OCI-LY1 (cell line): ENCODE data around the gene THSD7A.

Experiments
- H2AFZ ChIP-seq: fragments of 200-600 bp; sonication (generic), shearing (Covaris generic); 2 replicates; pipeline ENCODE4 v1.6.0; 2014; ENCODE audit warnings: antibody characterized with exemption, mild to moderate bottlenecking, low read length
- H3F3A ChIP-seq: fragments of 200-600 bp; sonication (generic), shearing (Covaris generic); 2 replicates; pipeline ENCODE4 v1.6.0; 2014; ENCODE audit warnings: mild to moderate bottlenecking, antibody characterized with exemption, low read length, moderate library complexity; ENCODE audit not compliant: insufficient read depth
- H3K27ac ChIP-seq: fragments of 200-600 bp; sonication (generic); 2 replicates; pipeline ENCODE4 v1.5.1; 2014; ENCODE audit warnings: low read length, mixed run types, mild to moderate bottlenecking, low read depth; ENCODE audit not compliant: poor library complexity, severe bottlenecking
- H3K27me3 ChIP-seq: fragments of 200-600 bp; sonication (generic); 2 replicates; pipeline ENCODE4 v1.6.0; 2014; ENCODE audit warnings: antibody characterized with exemption, mild to moderate bottlenecking, low read length, moderate library complexity; ENCODE audit not compliant: insufficient read depth
- H3K36me3 ChIP-seq: fragments of 200-600 bp; sonication (generic); 2 replicates; pipeline ENCODE4 v1.6.1; 2014; ENCODE audit warnings: mild to moderate bottlenecking, antibody characterized with exemption, low read length, moderate library complexity, mixed read lengths; ENCODE audit not compliant: insufficient read depth
- H3K4me1 ChIP-seq: fragments of 200-600 bp; sonication (generic); 2 replicates; pipeline ENCODE4 v1.5.1; 2014; ENCODE audit warnings: mild to moderate bottlenecking, low read length, moderate library complexity; ENCODE audit not compliant: insufficient read depth, severe bottlenecking
- H3K4me2 ChIP-seq: fragments of 200-600 bp; sonication (generic), shearing (Covaris generic); 2 replicates; pipeline ENCODE4 v1.6.1; 2014; ENCODE audit warnings: low read length
- H3K4me3 ChIP-seq: fragments of 200-600 bp; sonication (generic); 2 replicates; pipeline ENCODE4 v1.5.1; 2014; ENCODE audit warnings: low read length, low read depth, mild to moderate bottlenecking, mixed read lengths; ENCODE audit not compliant: poor library complexity, severe bottlenecking
- H3K79me2 ChIP-seq: fragments of 200-600 bp; shearing (Covaris generic); 2 replicates; pipeline ENCODE4 v1.6.1; 2016; ENCODE audit warnings: mixed run types, low read length, mixed read lengths; ENCODE audit not compliant: insufficient read depth
- H3K9ac ChIP-seq: fragments of 200-600 bp; sonication (generic), shearing (Covaris generic); 2 replicates; pipeline ENCODE4 v1.6.1; 2014; ENCODE audit warnings: mild to moderate bottlenecking, low read length, mixed read lengths
- H3K9me2 ChIP-seq: fragments of 200-600 bp; sonication (generic), shearing (Covaris generic); 2 replicates; pipeline ENCODE4 v1.6.1; 2014; ENCODE audit warnings: low read depth, mild to moderate bottlenecking, low read length, mixed read lengths
- H3K9me3 ChIP-seq: fragments of 200-600 bp; shearing (Covaris generic); 2 replicates; pipeline ENCODE4 v1.6.1; 2014; ENCODE audit warnings: low read length, mixed read lengths
- H4K20me1 ChIP-seq: fragments of 200-600 bp; sonication (generic), shearing (Covaris generic); 2 replicates; pipeline ENCODE4 v1.6.0; 2016; ENCODE audit warnings: mild to moderate bottlenecking, low read length; ENCODE audit not compliant: insufficient read depth
- CTCF ChIP-seq: fragments of 200-600 bp; sonication (generic), shearing (Covaris generic); IDR thresholded peaks from 2 replicates; pipeline ENCODE4 v1.5.1; 2017; ENCODE audit warnings: mild to moderate bottlenecking, antibody characterized with exemption, low read length, moderate library complexity, mixed read lengths
- EZH2 ChIP-seq: fragments of 200-600 bp; sonication (generic), shearing (Covaris generic); IDR thresholded peaks from 2 replicates; pipeline ENCODE4 v1.8.0; 2017; ENCODE audit warnings: borderline replicate concordance, mixed run types, mild to moderate bottlenecking, antibody characterized with exemption, low read length, moderate library complexity, mixed read lengths

Gene THSD7A

DNA sequence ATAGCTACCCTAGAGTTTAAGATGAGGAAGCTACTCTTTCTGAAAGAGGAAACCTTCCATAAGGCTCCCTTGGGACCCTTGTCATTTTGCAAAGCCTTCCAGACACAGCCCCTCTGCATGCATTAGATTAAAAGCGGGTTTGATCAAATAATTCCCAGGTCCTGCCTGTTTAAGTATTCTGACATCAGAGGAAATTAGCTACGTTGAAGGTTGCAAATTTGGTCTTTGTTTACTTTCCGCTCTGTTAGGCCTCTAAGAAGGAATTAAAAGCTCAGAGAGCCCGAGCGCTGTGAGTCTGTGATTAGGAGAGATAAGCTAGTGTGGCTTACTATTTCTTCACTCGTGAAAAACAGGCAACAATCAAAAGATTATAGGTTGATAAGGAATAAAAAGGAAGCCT is 1.4 kb upstream of the THSD7A start:
- no peak overlapping the region for H3K4me2 ChIP-seq
- H3K27ac ChIP-seq: no peak overlapping the region
- no peaks in the 10 kb centered on the region for H3F3A ChIP-seq

DNA sequence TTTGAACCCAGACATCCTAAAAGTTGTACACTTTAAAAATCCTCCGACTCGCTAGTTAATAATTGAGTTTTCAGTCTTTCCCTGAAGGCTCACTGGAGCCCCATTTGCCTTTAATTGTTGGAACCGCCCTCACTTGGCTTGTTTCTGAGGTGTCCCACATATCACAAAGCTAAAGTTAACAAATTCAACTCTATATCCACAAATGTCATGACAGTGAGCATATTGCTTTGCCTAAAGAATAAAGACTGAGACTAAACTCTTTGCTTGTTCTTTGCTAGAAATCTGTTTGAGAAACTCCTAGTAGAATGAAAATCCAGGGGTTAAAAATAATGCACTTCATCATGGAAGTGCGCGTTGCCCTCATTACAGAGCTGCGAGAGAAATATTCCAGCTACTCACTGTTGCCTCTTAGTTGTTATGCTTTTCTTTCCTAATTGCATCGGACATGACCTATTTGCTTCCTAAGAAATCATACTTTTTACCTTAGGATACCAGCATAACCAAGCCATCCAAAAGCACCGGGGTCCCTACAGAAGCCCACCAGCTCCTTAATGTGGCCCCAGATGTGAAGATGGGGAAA is 752 bp downstream of the THSD7A start:
- Histone ChIP-seq H3K9me3 (no peaks in the 10 kb centered on the region), H2AFZ (no peak overlapping the region), H3K4me2 (no peak overlapping the region), H3K36me3 (no peaks in the 10 kb centered on the region), H3K27me3 (no peaks in the 10 kb centered on the region), H3K4me3 (no peak overlapping the region), H3K9me2 (no peaks in the 10 kb centered on the region), H3K79me2 (no peaks in the 10 kb centered on the region), H3K4me1 (no peaks in the 10 kb centered on the region), H4K20me1 (no peaks in the 10 kb centered on the region), H3K9ac (no peak overlapping the region), H3K27ac (no peak overlapping the region), H3F3A (no peaks in the 10 kb centered on the region)
- TF ChIP-seq CTCF (no peak), EZH2 (no peak)

More for the DNA sequence above, 1.4 kb upstream of the THSD7A start:
- no peak overlapping the region for H3K4me3 ChIP-seq
- H3K79me2 ChIP-seq: no peaks in the 10 kb centered on the region
- TF ChIP-seq CTCF: no peak
- no peak for TF ChIP-seq EZH2
- no peaks in the 10 kb centered on the region for H3K9me2 ChIP-seq
- no peaks in the 10 kb centered on the region for H3K4me1 ChIP-seq
- no peaks in the 10 kb centered on the region for H3K27me3 ChIP-seq
- no peaks in the 10 kb centered on the region for H3K36me3 ChIP-seq
- no peak overlapping the region for H3K9ac ChIP-seq
- no peak overlapping the region for H2AFZ ChIP-seq
- no peaks in the 10 kb centered on the region for H4K20me1 ChIP-seq
- no peaks in the 10 kb centered on the region for H3K9me3 ChIP-seq

DNA sequence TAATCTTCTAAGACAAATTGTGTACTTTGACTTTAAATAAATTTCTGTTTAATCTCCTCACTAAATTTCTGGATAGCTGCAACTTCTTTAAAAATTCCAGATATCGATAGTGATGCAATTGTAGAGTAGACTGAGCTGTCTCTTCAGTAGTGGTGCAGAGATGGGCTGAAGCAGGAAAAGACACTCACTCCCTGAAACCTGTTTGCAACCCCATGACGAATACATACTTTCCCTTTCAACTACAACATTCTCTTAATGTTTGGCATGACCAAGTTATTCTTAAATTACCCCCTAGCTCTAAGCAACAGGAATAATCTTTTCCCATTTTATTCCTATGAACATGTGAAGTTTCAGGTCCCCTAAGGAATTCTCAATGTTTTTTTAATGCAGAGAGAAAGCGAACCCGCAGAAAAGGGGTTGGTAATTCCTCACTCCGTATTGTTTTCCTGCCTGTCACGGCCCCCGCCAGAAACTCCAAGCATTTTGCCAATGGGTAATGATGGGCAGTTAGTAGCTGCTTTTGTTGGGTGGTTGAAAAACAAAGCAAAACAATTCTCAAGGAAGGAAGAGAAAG is 1.3 kb downstream of the THSD7A start:
- TF ChIP-seq EZH2 (no peak), CTCF (no peak)
- H3K27me3 ChIP-seq: no peaks in the 10 kb centered on the region
- H3K9me3 ChIP-seq: no peaks in the 10 kb centered on the region
- H3K79me2 ChIP-seq: no peaks in the 10 kb centered on the region
- no peaks in the 10 kb centered on the region for H4K20me1 ChIP-seq
- no peaks in the 10 kb centered on the region for H3F3A ChIP-seq
- no peak overlapping the region for H3K27ac ChIP-seq
- no peak overlapping the region for H3K9ac ChIP-seq
- H3K4me1 ChIP-seq: no peaks in the 10 kb centered on the region
- H2AFZ ChIP-seq: no peak overlapping the region
- H3K4me2 ChIP-seq: no peak overlapping the region
- no peaks in the 10 kb centered on the region for H3K9me2 ChIP-seq
- no peak overlapping the region for H3K4me3 ChIP-seq
- H3K36me3 ChIP-seq: no peaks in the 10 kb centered on the region
